ENCODE measurements around the gene ZFP62. TPM values are rescaled to one million over a fixed set of nuclear protein-coding genes. Genes with fewer than 3 reads are reported as not detected.

Gene ZFP62
- total RNA-seq, 1 experiment from 2014 or later: 43.1 TPM

GRCh38 chr5:180874804-180875582 is 13.9 kb upstream of the ZFP62 start:
- Histone ChIP-seq H3K4me1 (peaks cover 9% of the 10 kb centered on the region; the same call in 1 of the 2 replicates), H3K27me3 (no peaks in the 10 kb centered on the region), H3K9me3 (replicated peaks) (no peaks in the 10 kb centered on the region), H3K27ac (no peak overlapping the region), H3K4me3 (peak overlapping the region; percentile 5; the same call in 1 of the 2 replicates), H3K36me3 (no peaks in the 10 kb centered on the region)
- peak in 1 of 2 experiments; percentile 32 for DNase-seq

DNA sequence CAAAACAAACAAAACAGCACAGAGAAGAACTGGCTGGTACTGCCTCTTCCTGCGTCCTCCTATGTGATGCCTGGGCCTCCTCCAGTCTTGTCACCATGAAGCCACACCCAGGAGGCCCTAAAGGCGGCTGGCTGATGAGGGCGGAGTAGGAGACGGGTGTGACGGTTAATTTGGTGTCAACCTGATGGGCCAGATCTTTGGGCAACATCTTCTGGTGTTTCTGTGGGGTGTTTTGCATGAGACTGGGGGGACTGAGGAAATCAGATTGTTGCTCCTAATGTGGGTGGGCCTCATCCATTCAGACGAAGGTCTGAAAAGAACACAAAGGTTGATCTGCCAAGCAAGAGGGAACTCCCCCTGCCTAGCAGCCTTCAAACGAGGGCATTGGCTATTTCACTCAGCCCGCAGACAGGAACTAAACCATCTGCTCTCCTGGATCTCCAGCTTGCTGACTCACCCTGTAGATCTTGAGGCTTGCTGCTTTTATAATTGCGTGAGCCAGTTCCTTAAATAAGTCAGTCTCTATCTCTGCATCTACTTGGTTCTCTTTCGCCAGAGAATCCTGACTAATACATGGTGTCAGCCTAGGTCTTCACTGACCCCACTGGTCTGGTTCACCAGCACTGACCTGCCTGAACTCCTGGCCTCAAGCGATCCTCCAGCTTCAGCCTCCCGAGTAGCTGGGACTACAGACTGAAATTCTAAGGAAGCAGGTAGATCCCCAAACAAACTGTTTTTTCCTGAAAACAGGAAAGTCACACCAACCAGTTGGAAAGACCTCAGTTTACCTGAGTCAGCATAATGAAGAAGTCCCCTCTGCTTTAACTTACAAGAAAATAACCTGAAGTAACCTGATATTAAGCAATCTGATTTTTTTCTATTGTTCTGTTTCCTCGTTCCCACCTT is 12.8 kb upstream of the ZFP62 start:
- Histone ChIP-seq H3K27me3 (no peaks in the 10 kb centered on the region), H3K4me3 (peak overlapping the region; percentile 5; the same call in 1 of the 2 replicates), H3K4me1 (peaks cover 9% of the 10 kb centered on the region; the same call in 1 of the 2 replicates), H3K9me3 (replicated peaks) (no peaks in the 10 kb centered on the region), H3K36me3 (no peaks in the 10 kb centered on the region), H3K27ac (no peak overlapping the region)
- DNase-seq: peak; percentile 14 to 42

- H3K27me3 ChIP-seq: no peaks in the 10 kb centered on the region
- no peaks in the 10 kb centered on the region for H3K36me3 ChIP-seq
- DNase-seq: no peak
These were observed 11.3 kb upstream of the ZFP62 start for GRCh38 chr5:180872419-180872818.

GRCh38 chr5:180870276-180871068 is 9.4 kb upstream of the ZFP62 start:
- Histone ChIP-seq H3K9me3 (replicated peaks) (no peaks in the 10 kb centered on the region), H3K27ac (no peak overlapping the region), H3K27me3 (no peaks in the 10 kb centered on the region), H3K36me3 (no peaks in the 10 kb centered on the region), H3K4me1 (peaks cover 22% of the 10 kb centered on the region), H3K4me3 (no peak overlapping the region)
- DNase-seq: no peak

More at GRCh38 chr5:180872419-180872818, 11.3 kb upstream of the ZFP62 start:
- Histone ChIP-seq H3K27ac (no peak overlapping the region), H3K4me1 (peaks cover 9% of the 10 kb centered on the region; the same call in 1 of the 2 replicates), H3K9me3 (replicated peaks) (no peaks in the 10 kb centered on the region), H3K4me3 (no peak overlapping the region)

DNA sequence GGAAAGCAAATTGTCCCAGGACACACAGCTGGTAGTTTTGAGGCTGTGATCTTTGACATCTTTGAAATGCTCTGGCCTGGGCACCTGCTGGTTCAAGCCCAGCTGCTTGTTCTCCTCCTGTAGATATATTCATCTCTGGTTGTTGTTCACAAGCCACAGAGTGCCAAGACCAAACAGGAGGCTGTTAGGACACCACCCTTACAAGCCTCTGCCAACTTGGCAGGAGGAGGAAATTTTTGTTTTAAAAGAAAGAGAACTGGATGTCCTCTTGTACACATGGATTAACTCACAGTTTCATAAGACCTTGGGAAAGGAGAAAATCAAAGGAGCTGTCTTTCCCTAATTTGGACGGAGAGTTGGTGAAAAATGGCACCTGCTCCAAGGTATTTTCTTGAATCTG is 8.5 kb upstream of the ZFP62 start:
- Histone ChIP-seq H3K27ac (no peak overlapping the region), H3K36me3 (no peaks in the 10 kb centered on the region), H3K27me3 (no peaks in the 10 kb centered on the region), H3K4me1 (peaks cover 23% of the 10 kb centered on the region), H3K4me3 (no peak overlapping the region), H3K9me3 (replicated peaks) (no peaks in the 10 kb centered on the region)
- no peak for DNase-seq

- DNase-seq: peak; percentile 78 to 91
- no peaks in the 10 kb centered on the region for H3K27me3 ChIP-seq
- no peak overlapping the region for H3K27ac ChIP-seq
- H3K36me3 ChIP-seq: no peaks in the 10 kb centered on the region
- no peak overlapping the region for H3K4me3 ChIP-seq
- peaks cover 16% of the 10 kb centered on the region for H3K4me1 ChIP-seq
- H3K9me3 ChIP-seq (replicated peaks): no peaks in the 10 kb centered on the region
These were observed 7.9 kb upstream of the ZFP62 start for GRCh38 chr5:180868960-180869359.

GRCh38 chr5:180866985-180867384 is 5.9 kb upstream of the ZFP62 start:
- DNase-seq: no peak
- no peaks in the 10 kb centered on the region for H3K27me3 ChIP-seq
- H3K4me3 ChIP-seq: no peak overlapping the region
- peak overlapping the region; percentile 73 for H3K27ac ChIP-seq
- no peaks in the 10 kb centered on the region for H3K9me3 ChIP-seq (replicated peaks)
- peaks cover 16% of the 10 kb centered on the region for H3K4me1 ChIP-seq
- H3K36me3 ChIP-seq: no peaks in the 10 kb centered on the region

DNA sequence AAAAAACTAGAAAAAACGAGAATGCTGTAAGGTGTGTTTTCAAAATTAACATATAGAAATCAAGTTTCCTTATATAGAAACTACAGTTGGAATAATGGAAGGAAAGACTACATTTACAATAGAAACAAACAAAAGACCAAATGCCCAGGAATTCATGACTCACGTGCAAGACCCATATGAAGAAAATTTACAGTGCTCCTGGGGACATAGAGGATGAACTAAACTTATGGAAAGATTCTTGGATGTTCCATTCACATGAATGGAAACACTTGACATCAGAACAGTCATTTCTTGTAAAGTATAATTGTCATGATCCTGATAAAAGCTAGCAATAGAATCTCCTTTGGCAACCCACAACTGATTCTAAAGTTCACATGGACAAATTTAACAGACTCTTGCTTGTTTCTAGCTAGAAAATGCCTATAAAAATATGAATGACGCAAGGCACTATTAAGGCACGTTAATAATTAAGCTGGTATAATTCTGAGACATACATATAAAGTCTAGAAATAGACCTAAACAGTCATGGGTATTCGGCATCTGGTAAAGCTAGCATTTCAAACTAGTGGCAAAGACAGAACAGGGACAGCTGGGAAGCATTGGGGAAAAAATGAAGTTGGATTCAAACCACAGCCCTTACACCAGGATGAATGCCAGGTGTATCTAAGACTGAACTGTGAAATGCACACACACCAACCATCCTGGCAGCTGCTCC is 5.1 kb upstream of the ZFP62 start:
- H3K4me3 ChIP-seq: peak overlapping the region; percentile 3; the same call in 1 of the 2 replicates
- H3K9me3 ChIP-seq (replicated peaks): no peaks in the 10 kb centered on the region
- DNase-seq: peak; percentile 65 to 85
- peak overlapping the region; percentile 73 for H3K27ac ChIP-seq
- H3K27me3 ChIP-seq: no peaks in the 10 kb centered on the region
- H3K4me1 ChIP-seq: peaks cover 16% of the 10 kb centered on the region
- H3K36me3 ChIP-seq: no peaks in the 10 kb centered on the region

GRCh38 chr5:180862645-180863044 is 1.6 kb upstream of the ZFP62 start:
- peaks cover 5% of the 10 kb centered on the region for H3K36me3 ChIP-seq
- DNase-seq: peak; percentile 44 to 64
- no peak overlapping the region for H3K4me3 ChIP-seq
- no peaks in the 10 kb centered on the region for H3K27me3 ChIP-seq
- H3K9me3 ChIP-seq (replicated peaks): no peaks in the 10 kb centered on the region
- no peak overlapping the region for H3K27ac ChIP-seq
- peaks cover 20% of the 10 kb centered on the region for H3K4me1 ChIP-seq

- H3K27me3 ChIP-seq: no peaks in the 10 kb centered on the region
- peak in 1 of 2 experiments; percentile 11 for DNase-seq
- H3K9me3 ChIP-seq (replicated peaks): no peaks in the 10 kb centered on the region
These were observed 696 bp downstream of the ZFP62 start for GRCh38 chr5:180860273-180860886.

GRCh38 chr5:180858586-180858985 is 2.5 kb downstream of the ZFP62 start:
- DNase-seq: no peak
- Histone ChIP-seq H3K36me3 (peaks cover 12% of the 10 kb centered on the region), H3K9me3 (replicated peaks) (no peaks in the 10 kb centered on the region), H3K4me1 (peaks cover 5% of the 10 kb centered on the region; the same call in 1 of the 2 replicates), H3K27me3 (no peaks in the 10 kb centered on the region), H3K27ac (no peak overlapping the region), H3K4me3 (no peak overlapping the region)

More at GRCh38 chr5:180860273-180860886, 696 bp downstream of the ZFP62 start:
- H3K27ac ChIP-seq: peak overlapping the region; percentile 85
- peak overlapping the region; percentile 93 for H3K4me3 ChIP-seq
- peaks cover 6% of the 10 kb centered on the region for H3K4me1 ChIP-seq
- peaks cover 12% of the 10 kb centered on the region for H3K36me3 ChIP-seq

GRCh38 chr5:180853848-180854176 is 7.3 kb downstream of the ZFP62 start:
- no peak for DNase-seq
- H3K36me3 ChIP-seq: peaks cover 46% of the 10 kb centered on the region
- H3K4me3 ChIP-seq: no peak overlapping the region
- H3K9me3 ChIP-seq (replicated peaks): peaks cover 9% of the 10 kb centered on the region; the same call in 1 of the 2 replicates
- H3K27me3 ChIP-seq: no peaks in the 10 kb centered on the region
- no peak overlapping the region for H3K27ac ChIP-seq
- H3K4me1 ChIP-seq: no peaks in the 10 kb centered on the region

- no peaks in the 10 kb centered on the region for H3K4me1 ChIP-seq
- no peaks in the 10 kb centered on the region for H3K27me3 ChIP-seq
- no peak for DNase-seq
- no peak overlapping the region for H3K27ac ChIP-seq
- H3K9me3 ChIP-seq (replicated peaks): peaks cover 9% of the 10 kb centered on the region; the same call in 1 of the 2 replicates
- peaks cover 47% of the 10 kb centered on the region for H3K36me3 ChIP-seq
- no peak overlapping the region for H3K4me3 ChIP-seq
These were observed 7.8 kb downstream of the ZFP62 start for GRCh38 chr5:180853121-180853847.
